H1 (cell line): Measurements from ENCODE around the gene CYYR1. TPM values are rescaled to one million over a fixed set of nuclear protein-coding genes. Genes with fewer than 3 reads are reported as not detected.

Source experiments
- CTCF ChIA-PET: fragments of 300-600 bp; sonication (Branson Sonifier 250); formaldehyde crosslinking; loops from one replicate; lab custom pipeline; 2021; ENCODE audit not compliant: partially characterized antibody; lab: Charles Lee
- POLR2A ChIA-PET: fragments of 300-600 bp; sonication (Branson Sonifier 250); formaldehyde crosslinking; loops from one replicate; lab custom pipeline; 2021; ENCODE audit warnings: inconsistent platforms; ENCODE audit not compliant: partially characterized antibody; lab: Charles Lee
- DNase-seq, 2 experiments: peaks; one replicate each; pipeline versions ENCODE4 v3.0.0 to v3.0.0-alpha.2; 2010 to 2022; ENCODE audit warnings: low spot score in 2 of 2, low read depth in 1 of 2, mixed read lengths in 1 of 2
- FAIRE-seq: peaks from 2 replicates; lab custom pipeline; 2011; peaks lifted over from hg19 to GRCh38; lab: Jason Lieb, UNC
- H2AFZ ChIP-seq: 2 replicates; pipeline ENCODE4 v1.8.1; 2012; ENCODE audit warnings: low read length, inconsistent platforms
- H2AK5ac ChIP-seq: 2 replicates; pipeline ENCODE4 v1.6.1; 2013; ENCODE audit warnings: low read depth, low read length
- H2BK120ac ChIP-seq: replicated peaks from 2 replicates; pipeline ENCODE3; 2013; ENCODE audit warnings: low read depth, low read length, inconsistent platforms
- H2BK12ac ChIP-seq: 2 replicates; pipeline ENCODE4 v1.6.1; 2013; ENCODE audit warnings: low read depth, low read length
- H2BK15ac ChIP-seq: 2 replicates; pipeline ENCODE4 v1.6.1; 2013; ENCODE audit warnings: low read length
- H2BK20ac ChIP-seq: 2 replicates; pipeline ENCODE4 v1.6.1; 2013; ENCODE audit warnings: low read length
- H2BK5ac ChIP-seq: 2 replicates; pipeline ENCODE4 v1.6.1; 2013; ENCODE audit warnings: low read depth, low read length
- H3K14ac ChIP-seq: 2 replicates; pipeline ENCODE4 v1.6.1; 2013; ENCODE audit warnings: inconsistent platforms; ENCODE audit not compliant: insufficient read length
- H3K18ac ChIP-seq: 2 replicates; pipeline ENCODE4 v1.6.1; 2013; ENCODE audit warnings: low read length; ENCODE audit errors: extremely low read depth
- H3K23ac ChIP-seq: 2 replicates; pipeline ENCODE4 v1.6.1; 2013; ENCODE audit warnings: inconsistent platforms; ENCODE audit not compliant: insufficient read length
- H3K23me2 ChIP-seq: 2 replicates; pipeline ENCODE4 v1.6.1; 2013; ENCODE audit warnings: low read depth, low read length
- H3K27ac ChIP-seq: 2 replicates; pipeline ENCODE4 v1.6.1; 2011; ENCODE audit warnings: low read depth, low read length, inconsistent platforms
- H3K27me3 ChIP-seq, 4 experiments: replicated peaks in 1 of 4; 1 replicate in 1 of 4; 2 replicates in 3 of 4; pipeline versions ENCODE4 v1.6.1 to v1.8.1; 2011 to 2013; ENCODE audit warnings: low read length in 3 of 4, mild to moderate bottlenecking in 3 of 4, inconsistent platforms in 2 of 4, mixed read lengths in 2 of 4, moderate library complexity in 1 of 4; ENCODE audit not compliant: control insufficient read depth in 3 of 4, insufficient read depth in 3 of 4; ENCODE audit errors: extremely low read depth in 1 of 4
- H3K36me3 ChIP-seq, 4 experiments: 2 replicates each; pipeline versions ENCODE4 v1.6.1 to v1.8.1; 2011 to 2013; ENCODE audit warnings: mild to moderate bottlenecking in 4 of 4, low read length in 3 of 4, moderate library complexity in 2 of 4, control low read depth in 1 of 4, inconsistent platforms in 1 of 4; ENCODE audit not compliant: insufficient read depth in 4 of 4, control insufficient read depth in 2 of 4
- H3K4ac ChIP-seq: replicated peaks from 2 replicates; pipeline ENCODE3; 2013; ENCODE audit warnings: low read length, low read depth, mixed read lengths, inconsistent platforms; ENCODE audit not compliant: insufficient read length
- H3K4me1 ChIP-seq, 4 experiments: replicated peaks in 1 of 4; 1 replicate in 1 of 4; 2 replicates in 3 of 4; pipeline versions ENCODE4 v1.6.1 to v1.8.1; 2011 to 2013; ENCODE audit warnings: low read length in 3 of 4, inconsistent platforms in 2 of 4, mixed read lengths in 1 of 4; ENCODE audit not compliant: insufficient read depth in 4 of 4, control insufficient read depth in 3 of 4
- H3K4me2 ChIP-seq, 2 experiments: 2 replicates each; pipeline versions ENCODE4 v1.6.1 to v1.8.1; 2011 to 2013; ENCODE audit warnings: low read depth in 2 of 2, low read length in 2 of 2, control low read depth in 1 of 2, inconsistent platforms in 1 of 2, mild to moderate bottlenecking in 1 of 2; ENCODE audit not compliant: insufficient read depth in 1 of 2
- H3K4me3 ChIP-seq, 4 experiments: fragments of 200-600, 300-600 bp in 1 of 4; sonication (generic), shearing (Covaris generic), sonication (Bioruptor Twin) in 1 of 4; 2 replicates each; pipeline versions ENCODE4 v1.5.1 to v1.8.1; 2011 to 2016; ENCODE audit warnings: low read length in 4 of 4, low read depth in 3 of 4, control low read depth in 2 of 4, inconsistent platforms in 2 of 4, mild to moderate bottlenecking in 2 of 4, mixed read lengths in 1 of 4, moderate library complexity in 1 of 4; ENCODE audit not compliant: insufficient read depth in 2 of 4; ENCODE audit errors: extremely low read depth in 1 of 4
- H3K56ac ChIP-seq: replicated peaks from 2 replicates; pipeline ENCODE3; 2013; ENCODE audit warnings: low read depth, mild to moderate bottlenecking, mixed read lengths, low read length, inconsistent platforms; ENCODE audit not compliant: insufficient read length
- H3K79me1 ChIP-seq: 2 replicates; pipeline ENCODE4 v1.6.1; 2013; ENCODE audit warnings: low read depth, low read length, control low read depth
- H3K79me2 ChIP-seq, 2 experiments: 2 replicates each; pipeline versions ENCODE4 v1.6.1 to v1.8.1; 2012 to 2013; ENCODE audit warnings: low read length in 2 of 2, mild to moderate bottlenecking in 2 of 2, inconsistent platforms in 1 of 2; ENCODE audit not compliant: insufficient read depth in 2 of 2, control insufficient read depth in 1 of 2
- H3K9ac ChIP-seq, 4 experiments: replicated peaks in 1 of 4; 1 replicate in 1 of 4; 2 replicates in 3 of 4; pipeline versions ENCODE4 v1.6.1 to v1.8.1; 2011 to 2013; ENCODE audit warnings: low read depth in 3 of 4, low read length in 3 of 4, control low read depth in 2 of 4, mild to moderate bottlenecking in 2 of 4, moderate library complexity in 2 of 4, inconsistent platforms in 1 of 4; ENCODE audit errors: extremely low read depth in 1 of 4
- H3K9me3 ChIP-seq, 2 experiments: 2 replicates each; pipeline versions ENCODE4 v1.6.1 to v1.8.1; 2012 to 2013; ENCODE audit warnings: mild to moderate bottlenecking in 2 of 2, moderate library complexity in 2 of 2, control low read depth in 1 of 2, inconsistent platforms in 1 of 2, low read depth in 1 of 2, low read length in 1 of 2, mixed read lengths in 1 of 2; ENCODE audit not compliant: insufficient read depth in 2 of 2
- H4K20me1 ChIP-seq, 2 experiments: replicated peaks in 1 of 2; 2 replicates each; pipeline versions ENCODE3 to v1.8.1; 2011 to 2013; ENCODE audit warnings: inconsistent platforms in 2 of 2, low read length in 2 of 2, mild to moderate bottlenecking in 1 of 2; ENCODE audit not compliant: insufficient read depth in 2 of 2, control insufficient read depth in 1 of 2
- H4K5ac ChIP-seq: 2 replicates; pipeline ENCODE4 v1.6.1; 2013; ENCODE audit warnings: low read length, low read depth, mixed read lengths, inconsistent platforms; ENCODE audit not compliant: insufficient read length
- H4K8ac ChIP-seq: 2 replicates; pipeline ENCODE4 v1.8.0; 2013; ENCODE audit warnings: mild to moderate bottlenecking, moderate library complexity, low read length, inconsistent platforms; ENCODE audit not compliant: insufficient read depth; ENCODE audit errors: extremely low read depth
- H4K91ac ChIP-seq: replicated peaks from 2 replicates; pipeline ENCODE3; 2013; ENCODE audit warnings: low read length, mixed read lengths, inconsistent platforms; ENCODE audit not compliant: insufficient read length
- EP300 ChIP-seq, 2 experiments: IDR thresholded peaks; 1 replicate in 1 of 2; 2 replicates in 1 of 2; pipeline ENCODE4 v1.6.1; 2011 to 2012; ENCODE audit warnings: low read depth in 2 of 2, low read length in 2 of 2, mild to moderate bottlenecking in 2 of 2, borderline replicate concordance in 1 of 2, inconsistent platforms in 1 of 2, moderate library complexity in 1 of 2
- NANOG ChIP-seq: IDR thresholded peaks from 2 replicates; pipeline ENCODE4 v1.6.1; 2011; ENCODE audit warnings: low read length, low read depth, mild to moderate bottlenecking, inconsistent platforms; ENCODE audit not compliant: insufficient read depth, poor library complexity, severe bottlenecking
- RAD21 ChIP-seq, 2 experiments: IDR thresholded peaks in 1 of 2; conservative IDR thresholded peaks in 1 of 2; 2 replicates each; pipeline ENCODE4 v1.6.1; 2011; ENCODE audit warnings: low read depth in 2 of 2, low read length in 2 of 2, improper control_type of control experiment in 1 of 2, inconsistent platforms in 1 of 2, mild to moderate bottlenecking in 1 of 2, moderate library complexity in 1 of 2
- RXRA ChIP-seq: IDR thresholded peaks from 2 replicates; pipeline ENCODE4 v1.6.1; 2011; ENCODE audit warnings: low read depth, mild to moderate bottlenecking, low read length, moderate library complexity; ENCODE audit not compliant: insufficient read depth
- WGBS, 2 experiments: shearing (Covaris generic) in 1 of 2; methylation state at CpG; one replicate each; pipeline versions ENCODE4 v1.1.6 to v1.1.7; 2013 to 2015; ENCODE audit warnings: low lambda C conversion rate in 2 of 2, mixed read lengths in 2 of 2, inconsistent platforms in 1 of 2, low coverage in 1 of 2, missing lambda C conversion rate in 1 of 2; ENCODE audit not compliant: insufficient replicate concordance in 2 of 2, insufficient coverage in 1 of 2, insufficient read length in 1 of 2; ENCODE audit errors: extremely low coverage in 1 of 2, missing lambda C conversion rate in 1 of 2; 5-methylcytosine and 5-hydroxymethylcytosine counted together
- polyA plus RNA-seq, 7 experiments: library from polyadenylated mRNA; depleted of rRNA in 3 of 7; stranded (reverse) in 5 of 7; unstranded in 2 of 7; fragments of >200 nt in 5 of 7; fragments of 200-250 nt in 2 of 7; gene quantifications; 1 replicate in 5 of 7; 2 replicates in 1 of 7; 4 replicates in 1 of 7; pipeline versions ENCODE4 v1.2.1 to v1.2.3, GENCODE V29; 2011 to 2013; ENCODE audit warnings: missing spikeins in 2 of 7, mixed read lengths in 2 of 7
- total RNA-seq: library from RNA; stranded (reverse); fragmentation: NEBNext Ultra II Directional; extraction: Animal tissue kit (Norgen Biotek cat#: 25700); gene quantifications from 2 replicates; pipeline ENCODE4 v1.2.1, GENCODE V29; 2021
- TF ChIP-seq, protein P1 (sequence below): IDR thresholded peaks from 2 replicates; pipeline ENCODE4 v1.6.1; 2011; ENCODE audit warnings: low read length, improper control_type of control experiment

Gene CYYR1
- total and polyA plus RNA-seq, 2 of the 8 experiments (the other 6 are each of a cell fraction or from before 2014, with no cell fraction given): 12.2 to 37.9 TPM

GRCh38 chr21:26581818-26582217 is 8.7 kb upstream of the CYYR1 start:
- no peaks in the 10 kb centered on the region for H3K79me2 ChIP-seq
- TF ChIP-seq NANOG (no peak), RAD21 (IDR thresholded peaks at IDR 0.05 in 1 of 2, conservative IDR thresholded peaks at IDR 0.05 in 1 of 2; ENCODE audit: low read depth in 2 of 2, low read length in 2 of 2) (no peak), RXRA (no peak), EP300 (IDR thresholded peaks at IDR 0.05; ENCODE audit: borderline replicate concordance in 1 of 2, low read depth in 2 of 2, low read length in 2 of 2) (no peak)
- TF ChIP-seq, protein P1, sequence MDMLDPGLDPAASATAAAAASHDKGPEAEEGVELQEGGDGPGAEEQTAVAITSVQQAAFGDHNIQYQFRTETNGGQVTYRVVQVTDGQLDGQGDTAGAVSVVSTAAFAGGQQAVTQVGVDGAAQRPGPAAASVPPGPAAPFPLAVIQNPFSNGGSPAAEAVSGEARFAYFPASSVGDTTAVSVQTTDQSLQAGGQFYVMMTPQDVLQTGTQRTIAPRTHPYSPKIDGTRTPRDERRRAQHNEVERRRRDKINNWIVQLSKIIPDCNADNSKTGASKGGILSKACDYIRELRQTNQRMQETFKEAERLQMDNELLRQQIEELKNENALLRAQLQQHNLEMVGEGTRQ: no peak

More at GRCh38 chr21:26581818-26582217, 8.7 kb upstream of the CYYR1 start:
- Histone ChIP-seq H2BK5ac (no peak overlapping the region), H2BK15ac (no peak overlapping the region), H2BK120ac (no peak overlapping the region), H4K20me1 (no peaks in the 10 kb centered on the region), H3K4ac (no peak overlapping the region), H3K18ac (no peak overlapping the region), H3K4me3 (no peak overlapping the region), H3K27ac (no peak overlapping the region), H3K4me1 (no peaks in the 10 kb centered on the region), H4K91ac (no peak overlapping the region), H3K9ac (no peak overlapping the region), H3K14ac (no peak overlapping the region), H3K27me3 (no peaks in the 10 kb centered on the region), H3K56ac (no peak overlapping the region), H3K4me2 (no peak overlapping the region), H3K9me3 (peaks cover 0 to 3% of the 10 kb centered on the region in 2 experiments; a peak in 1 of 4 replicates), H2BK20ac (no peak overlapping the region), H3K23ac (no peak overlapping the region), H3K79me1 (no peaks in the 10 kb centered on the region), H4K8ac (no peak overlapping the region), H3K23me2 (no peaks in the 10 kb centered on the region), H3K36me3 (no peaks in the 10 kb centered on the region), H2AFZ (no peak overlapping the region), H4K5ac (no peak overlapping the region), H2AK5ac (no peak overlapping the region), H2BK12ac (no peak overlapping the region)
- POLR2A ChIA-PET: interaction anchor here (0.7 to 1.8 kb wide), 2 partner anchors 9 to 411 kb away, joined by 3 to 5 read pairs; partner anchors contain the start of gene CYYR1
- 97% methylated on average over 1 of the region's 1 CpG; no CpG with 5 or more reads in 1 of the 2 experiments for WGBS, 2 experiments
- DNase-seq: no peak
- no peak for FAIRE-seq
- CTCF ChIA-PET: no interaction called here
